HG03064 (cell line): ENCODE results near the gene ATXN10.
"Not testable (repeated sequence)": the region's sequence is repeated elsewhere in the genome, so short reads cannot be mapped to it uniquely, and the experiment has no call there.

ENCODE experiments used
- ATAC-seq: cut with Tn5 transposase; IDR thresholded peaks from one replicate; pipeline ENCODE4 v1.9.1; 2021; ENCODE audit warnings: low read depth; ENCODE audit not compliant: unreplicated experiment

The ATXN10 gene, protein sequence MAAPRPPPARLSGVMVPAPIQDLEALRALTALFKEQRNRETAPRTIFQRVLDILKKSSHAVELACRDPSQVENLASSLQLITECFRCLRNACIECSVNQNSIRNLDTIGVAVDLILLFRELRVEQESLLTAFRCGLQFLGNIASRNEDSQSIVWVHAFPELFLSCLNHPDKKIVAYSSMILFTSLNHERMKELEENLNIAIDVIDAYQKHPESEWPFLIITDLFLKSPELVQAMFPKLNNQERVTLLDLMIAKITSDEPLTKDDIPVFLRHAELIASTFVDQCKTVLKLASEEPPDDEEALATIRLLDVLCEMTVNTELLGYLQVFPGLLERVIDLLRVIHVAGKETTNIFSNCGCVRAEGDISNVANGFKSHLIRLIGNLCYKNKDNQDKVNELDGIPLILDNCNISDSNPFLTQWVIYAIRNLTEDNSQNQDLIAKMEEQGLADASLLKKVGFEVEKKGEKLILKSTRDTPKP

DNA sequence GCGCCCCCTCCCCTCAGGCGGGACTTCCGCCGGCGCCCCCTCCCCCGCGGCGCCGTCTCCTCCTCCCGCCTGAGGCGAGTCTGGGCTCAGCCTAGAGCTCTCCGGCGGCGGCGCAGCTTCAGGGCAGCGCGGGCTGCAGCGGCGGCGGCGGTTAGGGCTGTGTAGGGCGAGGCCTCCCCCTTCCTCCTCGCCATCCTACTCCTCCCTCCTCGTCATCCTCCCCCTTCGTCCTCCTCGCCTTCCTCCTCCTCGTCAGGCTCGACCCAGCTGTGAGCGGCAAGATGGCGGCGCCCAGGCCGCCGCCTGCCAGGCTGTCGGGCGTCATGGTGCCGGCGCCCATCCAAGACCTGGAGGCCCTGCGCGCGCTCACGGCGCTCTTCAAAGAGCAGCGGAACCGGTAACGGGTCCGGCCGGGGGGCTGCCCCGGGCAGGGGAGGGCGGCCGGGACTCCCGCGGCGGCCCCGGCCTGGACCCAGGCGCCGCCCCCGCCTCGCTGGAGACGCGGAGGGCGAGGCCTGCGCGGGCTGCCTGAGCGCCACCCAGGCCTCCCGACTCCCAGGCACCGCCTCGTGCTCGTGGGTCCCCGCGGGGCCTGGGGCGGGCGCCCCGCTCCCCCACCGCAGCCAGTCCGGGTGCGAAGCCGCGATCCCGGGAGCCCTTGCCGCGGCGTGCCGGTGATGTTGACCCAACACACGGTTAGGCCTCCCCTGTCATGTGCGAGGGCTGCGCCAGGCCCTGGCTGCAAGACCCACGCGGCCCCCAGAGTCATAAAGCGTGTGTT, at the start of gene ATXN10:
Gene ATXN10, plus strand, starts transcription at position 52 of the 781 bp plus-strand sequence. Its CDS starts 230 bp downstream, at position 282.
- no peak for ATAC-seq

- no peak for ATAC-seq
Observed at GRCh38 chr22:45621836-45622600, 49.6 kb upstream of the ATXN10 start.

DNA sequence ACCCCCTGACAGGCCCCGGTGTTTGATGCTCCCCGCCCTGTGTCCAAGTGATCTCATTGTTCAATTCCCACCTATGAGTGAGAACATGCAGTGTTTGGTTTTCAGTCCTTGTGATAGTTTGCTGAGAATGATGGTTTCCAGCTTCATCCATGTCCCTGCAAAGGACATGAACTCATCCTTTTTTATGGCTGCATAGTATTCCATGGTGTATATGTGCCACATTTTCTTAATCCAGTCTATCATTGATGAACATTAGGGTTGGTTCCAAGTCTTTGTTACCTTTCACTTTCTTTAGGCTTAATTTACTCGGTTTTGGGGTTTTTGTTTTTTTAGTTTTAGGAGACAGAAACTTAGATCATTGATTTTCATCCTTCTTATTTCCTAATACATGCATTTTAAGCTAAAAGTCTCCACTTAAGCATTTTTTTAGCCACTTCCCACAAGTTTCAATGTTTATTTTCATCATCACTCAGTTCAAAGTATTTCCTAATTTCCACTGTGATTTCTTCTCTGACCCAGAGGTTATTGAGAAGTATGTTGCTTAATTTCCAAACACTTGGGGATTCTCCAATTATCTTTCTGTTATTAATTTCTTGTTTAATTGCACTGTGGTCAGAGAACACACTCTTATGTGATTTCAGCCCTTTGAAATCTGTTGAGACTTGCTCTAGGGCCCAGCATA, 48.0 kb upstream of the ATXN10 start:
- not testable (repeated sequence) for ATAC-seq

DNA sequence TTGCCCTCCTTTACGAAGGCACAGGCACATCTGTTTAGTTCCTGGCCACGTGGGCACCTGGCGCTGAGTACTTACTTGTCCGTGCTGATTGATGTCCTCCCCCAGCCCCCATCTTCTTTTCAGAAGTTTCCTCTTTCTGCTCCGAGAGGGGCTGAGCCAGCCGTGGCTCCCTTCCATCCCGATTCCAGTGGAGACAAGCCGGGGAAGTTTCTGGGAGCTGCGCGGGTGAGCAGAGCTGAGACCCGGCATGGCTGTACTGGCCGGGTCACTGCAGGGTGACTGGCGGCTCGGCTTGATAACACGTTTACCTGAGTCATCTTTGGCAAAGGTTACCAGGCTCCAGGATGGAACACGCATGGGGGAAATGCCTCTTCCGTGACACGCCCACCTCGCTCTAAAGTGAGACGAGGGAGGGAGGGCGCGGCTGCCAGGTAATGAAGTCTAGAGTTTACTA, 45.4 kb upstream of the ATXN10 start:
- no peak for ATAC-seq

GRCh38 chr22:45627489-45628233, 44.0 kb upstream of the ATXN10 start:
- no peak for ATAC-seq

DNA sequence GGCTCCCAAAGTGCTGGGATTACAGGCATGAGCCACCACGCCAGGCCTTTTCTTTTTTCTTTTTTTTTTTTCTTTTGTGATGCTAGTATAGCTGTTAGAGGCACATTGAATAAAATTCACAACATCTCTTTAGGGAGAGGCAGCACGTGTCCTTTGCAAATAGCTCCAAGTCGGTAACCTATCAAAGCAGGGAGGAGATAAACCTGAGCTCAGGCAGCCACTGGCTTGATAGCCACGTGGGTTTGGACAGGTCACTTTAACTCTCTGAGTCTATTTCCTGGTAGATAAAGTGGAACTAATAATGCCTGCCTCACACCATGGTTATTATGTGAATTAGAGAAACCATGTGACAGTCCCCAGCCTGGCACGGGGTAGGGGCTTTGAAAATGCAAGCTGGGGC, 43.1 kb upstream of the ATXN10 start:
- no peak for ATAC-seq

DNA sequence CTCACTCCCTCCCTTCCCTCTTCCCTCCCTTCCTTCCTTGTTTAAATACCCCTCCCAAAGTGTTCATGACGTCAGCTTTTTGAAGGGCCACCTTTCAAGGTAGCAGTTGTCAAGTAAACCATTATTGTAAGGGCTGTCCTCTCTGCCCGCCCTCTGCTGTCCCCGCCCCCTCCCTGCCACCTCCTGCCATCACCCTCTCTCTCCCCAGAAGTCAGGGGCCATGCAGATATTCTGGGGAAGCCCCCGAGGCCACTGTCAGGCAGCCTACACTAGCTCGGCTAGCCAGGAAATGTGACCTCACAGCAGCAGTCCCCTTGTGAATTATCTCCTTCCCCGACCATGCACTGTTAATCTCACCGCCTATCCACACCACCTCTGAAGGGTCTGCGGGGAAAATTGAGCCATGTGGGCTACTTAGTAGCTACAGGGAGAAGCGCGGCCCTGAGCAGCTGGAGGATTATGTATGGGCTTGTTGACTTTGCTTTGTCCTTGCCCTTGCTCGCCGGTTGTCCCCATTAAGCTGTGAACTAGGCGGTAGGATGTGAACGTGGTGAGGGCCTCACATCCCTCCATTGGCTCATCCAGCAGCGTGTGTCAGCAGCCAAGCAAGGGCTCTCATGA, 42.1 kb upstream of the ATXN10 start:
- ATAC-seq: no peak

GRCh38 chr22:45630436-45630835, 41.2 kb upstream of the ATXN10 start:
- no peak for ATAC-seq

DNA sequence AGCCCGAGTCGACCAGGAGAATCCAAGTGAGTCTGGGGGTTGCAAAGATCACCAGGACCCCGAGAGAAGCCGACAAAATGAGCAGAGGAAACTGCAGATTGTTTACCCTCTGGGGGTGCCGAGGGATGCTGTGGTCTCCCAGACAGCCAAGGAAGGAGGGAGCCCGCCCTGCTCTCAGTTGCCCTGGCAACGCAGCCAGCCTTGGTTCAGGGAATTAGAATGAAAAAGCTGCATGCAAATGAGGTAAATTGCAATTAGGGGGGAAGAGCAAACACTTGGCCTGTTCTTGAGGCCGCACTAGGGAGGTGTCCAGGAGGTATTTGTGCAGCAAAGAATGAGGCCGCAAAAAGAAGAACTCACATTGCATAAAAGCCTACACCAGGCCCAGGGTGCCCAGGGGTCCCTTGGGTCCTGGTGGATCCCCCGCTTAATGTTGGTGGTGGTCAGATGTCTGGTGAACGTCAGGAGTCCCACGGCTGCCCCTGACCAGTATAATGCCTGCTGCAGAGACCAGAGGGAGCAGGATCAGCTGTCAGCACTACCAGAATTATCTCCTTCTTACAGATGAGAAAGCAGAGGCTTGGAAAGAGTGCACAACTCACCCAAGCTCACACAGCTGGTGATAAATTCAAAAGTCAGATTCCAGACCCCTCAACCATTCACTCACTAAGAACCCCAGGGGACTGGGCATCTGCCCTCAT, 40.3 kb upstream of the ATXN10 start:
- no peak for ATAC-seq

DNA sequence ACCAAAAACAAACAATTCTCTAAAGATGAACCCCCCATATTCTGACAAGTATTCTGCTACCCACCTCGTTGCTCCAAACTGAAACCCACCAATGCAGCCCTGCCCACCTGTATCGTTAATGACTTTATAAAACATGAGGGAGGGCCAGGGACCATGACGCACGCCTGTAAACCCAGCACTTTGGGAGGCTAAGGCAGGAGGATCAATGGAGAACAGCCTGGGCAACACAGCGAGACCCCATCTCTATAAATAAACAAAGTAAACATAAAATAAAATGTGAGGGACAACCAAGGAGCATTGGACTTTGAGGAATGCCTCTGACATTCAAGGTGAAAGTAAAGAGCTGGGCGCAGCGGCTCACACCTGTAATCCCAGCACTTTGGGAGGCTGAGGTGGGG, 39.8 kb upstream of the ATXN10 start:
- no peak for ATAC-seq

- no peak for ATAC-seq
Observed at GRCh38 chr22:45632791-45633515, 38.7 kb upstream of the ATXN10 start.

DNA sequence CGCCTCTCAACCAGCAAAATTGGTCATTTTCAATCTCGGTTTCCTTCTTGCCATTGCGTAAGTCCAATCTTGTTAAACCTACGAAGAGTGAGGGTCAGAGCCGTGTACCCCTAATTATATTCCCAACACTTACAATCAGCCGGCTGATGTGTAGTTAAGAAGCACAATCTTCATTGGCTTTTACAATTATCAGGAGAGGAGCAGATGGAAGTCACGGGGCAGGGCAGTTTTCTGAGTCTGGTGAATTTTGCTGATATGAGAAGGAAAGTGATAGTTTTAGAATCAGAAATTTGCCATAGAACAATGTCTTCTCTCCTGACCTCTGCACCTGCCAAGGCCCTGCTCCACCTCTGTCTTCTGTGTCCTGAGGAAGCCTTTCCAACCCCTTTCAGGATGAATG, 35.0 kb upstream of the ATXN10 start:
- ATAC-seq: no peak

- ATAC-seq: no peak
Observed at GRCh38 chr22:45638197-45638596, 33.4 kb upstream of the ATXN10 start.

GRCh38 chr22:45638834-45639746, 32.5 kb upstream of the ATXN10 start:
- no peak for ATAC-seq

GRCh38 chr22:45639747-45640102, 31.9 kb upstream of the ATXN10 start:
- ATAC-seq: no peak

- ATAC-seq: no peak
Observed at GRCh38 chr22:45640291-45640940, 31.2 kb upstream of the ATXN10 start.
